ENCODE results near the gene CAB39L. TPM values are rescaled to one million over a fixed set of nuclear protein-coding genes. Genes with fewer than 3 reads are reported as not detected.

CAB39L gene
- total and polyA plus RNA-seq, 9 of the 15 experiments (the other 6 are each of a cell fraction or from before 2014, with no cell fraction given) = 1.1 to 4.2 (median 2.6) TPM

DNA sequence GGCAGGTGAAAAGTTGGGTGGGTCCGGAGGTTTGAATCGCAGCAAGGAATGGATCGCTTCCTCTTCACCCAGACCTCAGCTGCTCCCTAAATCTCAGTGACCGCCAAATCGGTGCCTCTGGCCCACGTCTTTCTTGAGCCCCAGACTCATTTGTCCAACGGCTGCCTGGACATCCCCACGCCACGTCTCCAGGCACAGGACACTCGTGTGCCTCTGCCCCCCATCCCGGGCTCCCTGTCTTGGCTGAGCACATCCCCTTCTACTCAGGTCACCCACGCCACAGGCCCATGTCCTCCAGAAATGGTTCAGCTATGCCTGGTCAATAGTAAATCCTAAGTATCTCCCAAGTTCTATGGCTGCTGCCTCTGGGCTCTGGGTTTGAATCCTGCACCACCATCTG lies 139.5 kb downstream of the CAB39L start:
- H3K79me2 ChIP-seq (ENCODE audit: control insufficient read depth, insufficient read depth, low read length) = no peaks in the 10 kb centered on the region
- no TSS peak for BruUV-seq (replicated peaks)
- ATAC-seq (no peak), FAIRE-seq (no peak), DNase-seq (ENCODE audit: extremely low read depth in 1 of 4, low spot score in 3 of 4) (no peak)
- H2AFZ ChIP-seq (ENCODE audit: low read depth, low read length) = no peak overlapping the region
- no peaks in the 10 kb centered on the region for H3K9me1 ChIP-seq (ENCODE audit: control insufficient read depth, insufficient read depth, low read length)
- no peak overlapping the region for H3K4me3 ChIP-seq
- H4K20me1 ChIP-seq (replicated peaks; ENCODE audit: control insufficient read depth, insufficient read depth, low read length) = no peaks in the 10 kb centered on the region
- no peak overlapping the region for H3K4me2 ChIP-seq (ENCODE audit: insufficient read depth, low read length)
- CTCF ChIA-PET (ENCODE audit: low intra/inter-chr PET ratio) = no interaction called here
- H3K9me3 ChIP-seq (replicated peaks; ENCODE audit: control insufficient read depth, insufficient read depth, low read depth, low read length) = no peaks in the 10 kb centered on the region
- TF ChIP-seq KDM2B (CRISPR knock-in tag; IDR thresholded peaks at IDR 0.05) (no peak), ZNF449 (CRISPR knock-in tag; IDR thresholded peaks at IDR 0.05) (no peak), DMBX1 (CRISPR knock-in tag; IDR thresholded peaks at IDR 0.05; ENCODE audit: borderline replicate concordance) (no peak), HDAC8 (tag; IDR thresholded peaks at IDR 0.05) (no peak), GABPA (tag; conservative IDR thresholded peaks at IDR 0.05; ENCODE audit: low read depth) (no peak), NBN (IDR thresholded peaks at IDR 0.05; ENCODE audit: low read depth) (no peak), HLTF (IDR thresholded peaks at IDR 0.05) (no peak)
- no peak overlapping the region for H3K27ac ChIP-seq (ENCODE audit: extremely low read depth, low read depth, low read length)
- intact Hi-C loops (cut with micrococcal nuclease) = loop anchor here (5.0 kb wide), 1 partner anchor 118 kb away; no protein-coding TSS in a partner anchor
- no peaks in the 10 kb centered on the region for H3K36me3 ChIP-seq (ENCODE audit: control insufficient read depth, insufficient read depth, low read length)
- no peak overlapping the region for H3K9ac ChIP-seq (ENCODE audit: insufficient read depth in 1 of 2, low read depth in 2 of 2, low read length in 2 of 2)
- H3K27me3 ChIP-seq (ENCODE audit: control insufficient read depth in 2 of 2, insufficient read depth in 2 of 2, low read length in 2 of 2) = no peaks in the 10 kb centered on the region
- H3K4me1 ChIP-seq (replicated peaks in 1 of 2; ENCODE audit: control insufficient read depth in 2 of 2, insufficient read depth in 2 of 2, low read length in 2 of 2) = peaks cover 2 to 9% of the 10 kb centered on the region in 2 experiments; a peak in 3 of 5 replicates
- WGBS (ENCODE audit: insufficient coverage, low coverage, missing lambda C conversion rate) = 58% methylated on average over 9 of the region's 12 CpGs
- POLR2A ChIA-PET = no interaction called here
- in situ Hi-C loops (cut with MboI) = loop anchor here (10.0 kb wide), 1 partner anchor 130 kb away; no protein-coding TSS in a partner anchor

Measured in K562 (cell line).